Mammary epithelial cell (primary cell): Measurements from ENCODE around the gene MBNL2.

ENCODE experiments used
- EZH2 ChIP-seq: IDR thresholded peaks from 2 replicates; pipeline ENCODE4 v1.6.1; 2012; ENCODE audit warnings: low read length, inconsistent platforms, borderline replicate concordance
- TF ChIP-seq, protein P1 (sequence below), 2 donors: IDR thresholded peaks in 1 of 2; conservative IDR thresholded peaks in 1 of 2; 2 replicates each; pipeline ENCODE4 v1.5.1; 2011 to 2012; ENCODE audit warnings: inconsistent platforms in 2 of 2, low read length in 2 of 2, mild to moderate bottlenecking in 2 of 2, control low read depth in 1 of 2, low read depth in 1 of 2; ENCODE audit not compliant: insufficient read depth in 1 of 2; ENCODE audit errors: extremely low read depth in 1 of 2

- no peak for TF ChIP-seq EZH2
- TF ChIP-seq, protein P1, sequence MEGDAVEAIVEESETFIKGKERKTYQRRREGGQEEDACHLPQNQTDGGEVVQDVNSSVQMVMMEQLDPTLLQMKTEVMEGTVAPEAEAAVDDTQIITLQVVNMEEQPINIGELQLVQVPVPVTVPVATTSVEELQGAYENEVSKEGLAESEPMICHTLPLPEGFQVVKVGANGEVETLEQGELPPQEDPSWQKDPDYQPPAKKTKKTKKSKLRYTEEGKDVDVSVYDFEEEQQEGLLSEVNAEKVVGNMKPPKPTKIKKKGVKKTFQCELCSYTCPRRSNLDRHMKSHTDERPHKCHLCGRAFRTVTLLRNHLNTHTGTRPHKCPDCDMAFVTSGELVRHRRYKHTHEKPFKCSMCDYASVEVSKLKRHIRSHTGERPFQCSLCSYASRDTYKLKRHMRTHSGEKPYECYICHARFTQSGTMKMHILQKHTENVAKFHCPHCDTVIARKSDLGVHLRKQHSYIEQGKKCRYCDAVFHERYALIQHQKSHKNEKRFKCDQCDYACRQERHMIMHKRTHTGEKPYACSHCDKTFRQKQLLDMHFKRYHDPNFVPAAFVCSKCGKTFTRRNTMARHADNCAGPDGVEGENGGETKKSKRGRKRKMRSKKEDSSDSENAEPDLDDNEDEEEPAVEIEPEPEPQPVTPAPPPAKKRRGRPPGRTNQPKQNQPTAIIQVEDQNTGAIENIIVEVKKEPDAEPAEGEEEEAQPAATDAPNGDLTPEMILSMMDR (conservative IDR thresholded peaks at IDR 0.05 in 1 of 2, IDR thresholded peaks at IDR 0.05 in 1 of 2; ENCODE audit: extremely low read depth in 1 of 2, insufficient read depth in 1 of 2, low read depth in 1 of 2, low read length in 2 of 2) = no peak
Measured at GRCh38 chr13:97266332-97266731, 44.2 kb downstream of the MBNL2 start.
